Measurements from ENCODE around the gene REXO1.

REXO1 gene

GRCh38 chr19:1863638-1864479 is 15.6 kb upstream of the REXO1 start:
- H3K4me3 ChIP-seq (ENCODE audit: low read length) = peak overlapping the region; percentile 70
- peak; percentile 90 for DNase-seq (ENCODE audit: low read depth, low spot score)

DNA sequence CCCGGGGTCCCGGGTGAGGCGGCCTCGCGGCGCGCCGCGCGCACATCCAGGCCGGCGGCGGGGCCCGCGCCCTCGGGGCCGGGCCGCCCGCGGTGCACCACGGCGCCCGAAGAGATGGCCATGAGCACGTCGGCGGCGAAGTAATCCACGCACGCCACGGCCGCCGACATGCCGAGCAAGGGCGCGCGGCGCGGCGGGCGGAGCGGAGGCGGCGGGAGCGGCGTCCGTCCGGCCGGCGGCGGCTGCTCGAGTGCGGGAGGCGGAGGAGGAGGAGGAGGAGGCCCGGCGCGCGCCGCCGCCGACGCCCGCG is 15.0 kb upstream of the REXO1 start, which contains the start of gene KLF16:
KLF16 (minus strand) TSS at position 252 of the 310 bp plus-strand sequence; CDS start at position 170, 82 bp downstream.
- no peak for DNase-seq (ENCODE audit: low read depth, low spot score)
- H3K4me3 ChIP-seq (ENCODE audit: low read length) = peak within 1 kb of the TSS; percentile 72

GRCh38 chr19:1862424-1863327 is 14.4 kb upstream of the REXO1 start:
- H3K4me3 ChIP-seq (ENCODE audit: low read length) = peak overlapping the region; percentile 72
- no peak for DNase-seq (ENCODE audit: low read depth, low spot score)

- no peak for DNase-seq (ENCODE audit: low read depth, low spot score)
- H3K4me3 ChIP-seq (ENCODE audit: low read length) = peak overlapping the region; percentile 72
Observed at GRCh38 chr19:1862068-1862423, 13.8 kb upstream of the REXO1 start.

- no peak for DNase-seq (ENCODE audit: low read depth, low spot score)
- peak overlapping the region; percentile 72 for H3K4me3 ChIP-seq (ENCODE audit: low read length)
Observed at GRCh38 chr19:1861599-1862031, 13.3 kb upstream of the REXO1 start.

GRCh38 chr19:1860821-1861598 is 12.7 kb upstream of the REXO1 start:
- DNase-seq (ENCODE audit: low read depth, low spot score) = no peak
- no peak overlapping the region for H3K4me3 ChIP-seq (ENCODE audit: low read length)

GRCh38 chr19:1860042-1860775 is 11.9 kb upstream of the REXO1 start:
- H3K4me3 ChIP-seq (ENCODE audit: low read length) = no peak overlapping the region
- DNase-seq (ENCODE audit: low read depth, low spot score) = no peak

DNA sequence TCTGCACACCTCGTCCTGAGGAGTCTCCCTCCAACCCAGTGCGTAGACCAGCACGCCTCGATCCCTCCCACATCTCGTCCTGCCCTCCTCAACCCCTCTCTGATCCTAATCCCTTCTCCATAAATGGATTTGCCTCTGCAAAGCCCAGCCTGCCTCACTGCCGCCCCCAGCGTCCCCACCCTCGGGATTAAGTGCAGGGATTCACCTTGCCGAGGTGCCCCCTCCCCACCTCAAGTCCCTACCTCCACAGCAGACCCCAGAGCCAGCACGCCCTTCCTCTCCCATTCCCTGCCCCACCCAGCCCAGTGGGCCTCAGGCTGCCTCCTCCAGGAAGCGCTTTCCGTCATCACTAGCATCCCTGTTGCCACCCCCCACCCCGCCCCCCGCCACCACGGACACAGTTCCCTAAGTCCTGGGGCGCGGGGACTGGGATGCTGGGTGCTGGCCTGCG is 11.1 kb upstream of the REXO1 start:
- DNase-seq (ENCODE audit: low read depth, low spot score) = no peak
- no peak overlapping the region for H3K4me3 ChIP-seq (ENCODE audit: low read length)

- no peak overlapping the region for H3K4me3 ChIP-seq (ENCODE audit: low read length)
- no peak for DNase-seq (ENCODE audit: low read depth, low spot score)
Observed at GRCh38 chr19:1858412-1859081, 10.3 kb upstream of the REXO1 start.

- H3K4me3 ChIP-seq (ENCODE audit: low read length) = no peak overlapping the region
- DNase-seq (ENCODE audit: low read depth, low spot score) = no peak
Observed at GRCh38 chr19:1857648-1858326, 9.5 kb upstream of the REXO1 start.

DNA sequence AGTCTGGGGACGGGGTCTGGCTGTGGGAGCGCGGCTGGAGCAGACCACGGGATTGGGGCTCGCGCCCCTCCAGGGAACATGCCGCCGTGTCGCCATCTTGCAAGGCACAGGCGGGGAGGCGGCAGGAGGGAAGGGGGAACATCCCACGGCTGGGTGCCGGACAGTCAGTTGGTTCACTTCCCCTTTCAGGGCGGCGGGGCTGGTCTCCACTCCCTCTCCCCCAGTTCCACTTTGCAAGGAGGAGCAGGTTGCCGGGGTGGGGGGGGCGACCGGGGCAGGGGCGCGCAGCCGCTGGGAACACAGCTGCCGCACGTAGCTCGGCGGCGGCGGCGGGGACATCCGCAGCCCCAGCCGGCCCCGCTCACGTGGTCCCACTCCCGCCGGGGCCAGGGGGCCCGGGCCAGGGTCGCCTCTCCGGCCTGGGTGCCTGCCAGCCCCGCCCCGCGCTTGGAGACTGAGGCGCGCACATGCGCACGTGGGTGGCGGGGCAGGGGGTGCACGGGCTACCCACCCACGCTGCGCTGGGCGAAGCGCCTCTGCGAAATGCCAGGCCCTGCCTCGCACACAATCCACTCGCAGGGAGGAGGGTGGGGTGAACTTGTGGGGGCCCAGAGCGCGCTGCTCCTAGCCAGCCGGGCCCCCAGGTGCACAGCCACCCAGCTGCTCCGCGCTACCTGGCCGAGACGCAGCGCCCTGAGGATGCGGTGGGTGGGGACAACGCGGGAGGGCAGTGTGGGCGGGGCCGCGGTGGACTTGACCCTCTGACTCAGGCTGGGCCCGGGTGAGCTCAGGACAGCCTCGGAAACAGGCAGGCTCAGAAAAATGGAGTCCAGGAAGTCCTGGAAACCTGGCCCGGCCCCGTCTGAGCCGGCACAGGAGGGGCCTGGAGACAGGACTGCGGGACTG is 8.7 kb upstream of the REXO1 start:
- DNase-seq (ENCODE audit: low read depth, low spot score) = no peak
- H3K4me3 ChIP-seq (ENCODE audit: low read length) = peak overlapping the region; percentile 52

DNA sequence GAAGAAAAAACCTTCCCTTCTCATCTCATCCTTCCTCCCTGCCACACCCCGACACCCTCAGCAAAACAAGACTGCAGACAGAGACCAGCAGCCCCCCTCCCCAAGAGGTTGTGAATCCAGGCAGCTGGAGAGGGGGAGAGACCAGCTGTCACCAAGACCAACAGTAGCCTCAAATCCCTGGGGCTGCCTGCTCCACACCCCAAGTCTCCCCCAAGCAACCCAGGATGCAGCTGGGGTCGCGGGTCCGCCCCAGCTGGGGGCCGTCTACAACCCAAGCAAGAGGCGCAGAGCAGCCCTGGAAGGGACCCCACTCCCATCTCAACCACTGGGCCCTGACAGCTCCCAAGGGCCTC is 8.0 kb upstream of the REXO1 start:
- DNase-seq (ENCODE audit: low read depth, low spot score) = no peak
- peak overlapping the region; percentile 52 for H3K4me3 ChIP-seq (ENCODE audit: low read length)

DNA sequence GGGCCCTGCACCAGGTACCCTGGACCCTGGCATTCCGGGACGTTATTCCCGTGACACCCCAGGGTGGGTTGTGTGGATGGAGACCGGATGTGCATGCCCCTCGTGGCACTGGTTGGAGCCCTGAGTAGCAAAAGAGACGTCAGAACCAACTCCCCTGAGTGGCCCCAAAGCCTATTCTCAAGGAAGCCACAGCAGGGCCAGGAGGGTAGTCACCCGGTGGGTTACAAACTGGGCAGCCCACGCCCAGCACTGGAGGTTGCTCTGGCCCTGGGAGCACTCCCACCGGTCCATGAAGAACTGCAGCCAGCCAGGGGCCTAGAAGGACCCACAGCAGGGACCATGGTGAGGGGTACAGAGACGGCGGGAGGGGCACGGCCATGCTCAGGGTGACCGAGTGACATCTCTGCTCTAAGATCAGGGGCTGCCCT is 7.6 kb upstream of the REXO1 start:
- no peak for DNase-seq (ENCODE audit: low read depth, low spot score)
- H3K4me3 ChIP-seq (ENCODE audit: low read length) = peak overlapping the region; percentile 52

GRCh38 chr19:1855040-1855827 is 7.0 kb upstream of the REXO1 start:
- peak; percentile 77 for DNase-seq (ENCODE audit: low read depth, low spot score)
- H3K4me3 ChIP-seq (ENCODE audit: low read length) = peak overlapping the region; percentile 52

GRCh38 chr19:1854542-1855039 is 6.3 kb upstream of the REXO1 start:
- peak overlapping the region; percentile 35 for H3K4me3 ChIP-seq (ENCODE audit: low read length)
- DNase-seq (ENCODE audit: low read depth, low spot score) = no peak

GRCh38 chr19:1854039-1854541 is 5.8 kb upstream of the REXO1 start:
- no peak for DNase-seq (ENCODE audit: low read depth, low spot score)
- no peak overlapping the region for H3K4me3 ChIP-seq (ENCODE audit: low read length)

All from Jurkat, Clone E6-1 (cell line).